H1 (cell line): ENCODE results near the gene LRP5.

Source experiments
- BRCA1 ChIP-seq: IDR thresholded peaks from 2 replicates; pipeline ENCODE4 v1.6.1; 2012; ENCODE audit warnings: low read depth, low read length, improper control_type of control experiment
- EZH2 ChIP-seq: fragments of 200-600 bp; sonication (generic); IDR thresholded peaks from 2 replicates; pipeline ENCODE4 v1.7.1; 2012; ENCODE audit warnings: low read depth, mild to moderate bottlenecking, moderate library complexity, low read length, inconsistent platforms; ENCODE audit not compliant: severe bottlenecking
- NRF1 ChIP-seq: IDR thresholded peaks from 2 replicates; pipeline ENCODE4 v1.6.1; 2011; ENCODE audit warnings: mild to moderate bottlenecking, low read depth, low read length, improper control_type of control experiment
- POLR2A ChIP-seq, 2 experiments: IDR thresholded peaks; 1 replicate in 1 of 2; 2 replicates in 1 of 2; pipeline ENCODE4 v1.6.1; 2011; ENCODE audit warnings: low read depth in 2 of 2, low read length in 2 of 2, mild to moderate bottlenecking in 2 of 2; ENCODE audit errors: control extremely low read depth in 1 of 2
- TEAD4 ChIP-seq: IDR thresholded peaks from 2 replicates; pipeline ENCODE4 v1.6.1; 2012; ENCODE audit warnings: low read depth, low read length, inconsistent platforms, mixed read lengths
- TF ChIP-seq, protein P1 (sequence below), 3 experiments: IDR thresholded peaks; 1 replicate in 2 of 3; 2 replicates in 1 of 3; pipeline versions ENCODE4 v1.5.1 to v1.6.1; 2011; ENCODE audit warnings: low read length in 3 of 3, mild to moderate bottlenecking in 3 of 3, inconsistent platforms in 2 of 3, low read depth in 1 of 3, moderate library complexity in 1 of 3; ENCODE audit not compliant: insufficient read depth in 1 of 3; ENCODE audit errors: control extremely low read depth in 1 of 3

DNA sequence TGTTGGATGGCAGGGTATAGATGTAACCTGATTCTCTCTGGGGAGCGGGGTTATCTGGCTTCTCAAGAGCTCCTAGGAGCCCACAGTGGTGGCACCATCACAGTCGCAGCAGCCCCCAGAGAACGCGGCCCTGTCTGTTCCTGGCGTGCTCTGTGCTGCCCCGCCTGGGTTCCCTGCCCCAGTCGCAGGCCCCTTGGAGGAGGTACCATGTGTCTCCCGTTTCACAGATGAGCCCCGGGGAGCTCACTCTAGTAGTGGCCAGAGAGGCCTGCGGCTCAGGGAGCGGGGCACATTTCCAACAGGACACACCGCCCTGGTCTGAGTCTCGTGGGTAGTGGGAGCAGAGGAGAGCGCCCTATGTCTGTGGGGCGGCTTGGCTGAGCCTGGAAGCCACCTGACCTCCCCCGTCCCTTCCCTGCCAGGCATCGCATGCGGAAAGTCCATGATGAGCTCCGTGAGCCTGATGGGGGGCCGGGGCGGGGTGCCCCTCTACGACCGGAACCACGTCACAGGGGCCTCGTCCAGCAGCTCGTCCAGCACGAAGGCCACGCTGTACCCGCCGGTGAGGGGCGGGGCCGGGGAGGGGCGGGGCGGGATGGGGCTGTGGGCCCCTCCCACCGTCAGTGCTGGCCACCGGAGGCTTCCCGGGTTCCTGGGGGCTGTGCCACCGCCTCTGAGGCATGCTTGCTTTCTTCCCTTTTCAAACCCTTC is 127.1 kb downstream of the LRP5 start:
- TF ChIP-seq, protein P1, sequence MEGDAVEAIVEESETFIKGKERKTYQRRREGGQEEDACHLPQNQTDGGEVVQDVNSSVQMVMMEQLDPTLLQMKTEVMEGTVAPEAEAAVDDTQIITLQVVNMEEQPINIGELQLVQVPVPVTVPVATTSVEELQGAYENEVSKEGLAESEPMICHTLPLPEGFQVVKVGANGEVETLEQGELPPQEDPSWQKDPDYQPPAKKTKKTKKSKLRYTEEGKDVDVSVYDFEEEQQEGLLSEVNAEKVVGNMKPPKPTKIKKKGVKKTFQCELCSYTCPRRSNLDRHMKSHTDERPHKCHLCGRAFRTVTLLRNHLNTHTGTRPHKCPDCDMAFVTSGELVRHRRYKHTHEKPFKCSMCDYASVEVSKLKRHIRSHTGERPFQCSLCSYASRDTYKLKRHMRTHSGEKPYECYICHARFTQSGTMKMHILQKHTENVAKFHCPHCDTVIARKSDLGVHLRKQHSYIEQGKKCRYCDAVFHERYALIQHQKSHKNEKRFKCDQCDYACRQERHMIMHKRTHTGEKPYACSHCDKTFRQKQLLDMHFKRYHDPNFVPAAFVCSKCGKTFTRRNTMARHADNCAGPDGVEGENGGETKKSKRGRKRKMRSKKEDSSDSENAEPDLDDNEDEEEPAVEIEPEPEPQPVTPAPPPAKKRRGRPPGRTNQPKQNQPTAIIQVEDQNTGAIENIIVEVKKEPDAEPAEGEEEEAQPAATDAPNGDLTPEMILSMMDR (IDR thresholded peaks at IDR 0.05; ENCODE audit: control extremely low read depth in 1 of 3, insufficient read depth in 1 of 3, low read depth in 1 of 3, low read length in 3 of 3), result no peak
- TF ChIP-seq POLR2A (IDR thresholded peaks at IDR 0.05; ENCODE audit: control extremely low read depth in 1 of 2, low read depth in 2 of 2, low read length in 2 of 2) (no peak), EZH2 (no peak), NRF1 (no peak), TEAD4 (no peak), BRCA1 (no peak)
